Hepatocyte (in vitro differentiated cells): ENCODE results near the gene CCDC197. TPM values are rescaled to one million over a fixed set of nuclear protein-coding genes. Genes with fewer than 3 reads are reported as not detected.

Experiments
- DNase-seq: peaks from one replicate; pipeline ENCODE4 v3.0.0-alpha.2; 2016; ENCODE audit warnings: low spot score
- H2AFZ ChIP-seq: fragments of 200-600 bp; sonication (generic); 2 replicates; pipeline ENCODE4 v1.6.0; 2016; ENCODE audit warnings: antibody characterized with exemption, mild to moderate bottlenecking
- H3K27ac ChIP-seq: fragments of 200-600 bp; sonication (generic); 2 replicates; pipeline ENCODE4 v1.5.1; 2016; ENCODE audit warnings: mild to moderate bottlenecking
- H3K27me3 ChIP-seq: fragments of 200-600 bp; sonication (generic); 2 replicates; pipeline ENCODE4 v1.6.1; 2016
- H3K36me3 ChIP-seq: fragments of 200-600 bp; sonication (generic); replicated peaks from 2 replicates; pipeline ENCODE4 v1.5.1; 2016; ENCODE audit warnings: low read depth; ENCODE audit not compliant: insufficient read depth
- H3K4me1 ChIP-seq: fragments of 200-600 bp; sonication (generic); 2 replicates; pipeline ENCODE4 v1.5.1; 2016; ENCODE audit warnings: mild to moderate bottlenecking, moderate library complexity; ENCODE audit not compliant: insufficient read depth
- H3K4me2 ChIP-seq: fragments of 200-600 bp; sonication (generic); 2 replicates; pipeline ENCODE4 v1.6.0; 2016
- H3K4me3 ChIP-seq: fragments of 200-600 bp; sonication (generic); 2 replicates; pipeline ENCODE4 v1.5.1; 2016; ENCODE audit warnings: mild to moderate bottlenecking
- H3K79me2 ChIP-seq: fragments of 200-600 bp; sonication (generic); 2 replicates; pipeline ENCODE4 v1.6.0; 2017; ENCODE audit warnings: mild to moderate bottlenecking
- H3K9me2 ChIP-seq: fragments of 200-600 bp; sonication (generic); replicated peaks from 2 replicates; pipeline ENCODE4 v1.6.0; 2017; ENCODE audit warnings: mild to moderate bottlenecking; ENCODE audit not compliant: insufficient read depth
- H3K9me3 ChIP-seq: fragments of 200-600 bp; sonication (generic); 2 replicates; pipeline ENCODE4 v1.5.1; 2016; ENCODE audit warnings: low read depth, mild to moderate bottlenecking
- H4K20me1 ChIP-seq: fragments of 200-600 bp; sonication (generic); 2 replicates; pipeline ENCODE4 v1.6.0; 2016; ENCODE audit warnings: mild to moderate bottlenecking; ENCODE audit not compliant: insufficient read depth, poor library complexity, severe bottlenecking
- EZH2 ChIP-seq: fragments of 200-600 bp; sonication (generic); IDR thresholded peaks from 2 replicates; pipeline ENCODE4 v1.6.1; 2016; ENCODE audit warnings: antibody characterized with exemption, mild to moderate bottlenecking, borderline replicate concordance
- EZH2phosphoT487 ChIP-seq: fragments of 200-600 bp; sonication (generic); IDR thresholded peaks from one replicate; pipeline ENCODE4 v1.6.1; 2018; ENCODE audit warnings: antibody characterized with exemption, mild to moderate bottlenecking, low read depth, moderate library complexity; ENCODE audit not compliant: unreplicated experiment, severe bottlenecking
- WGBS: methylation state at CpG from one replicate; pipeline ENCODE4 v1.1.6; 2016; ENCODE audit warnings: low lambda C conversion rate; ENCODE audit errors: missing lambda C conversion rate; 5-methylcytosine and 5-hydroxymethylcytosine counted together
- polyA plus RNA-seq: library from polyadenylated mRNA; unstranded; fragments of >200 nt; fragmentation: Nextera tagmentation; extraction: Ambion mirVana; gene quantifications from 2 replicates; pipeline ENCODE4 v1.2.1, GENCODE V29; 2016
- total RNA-seq: library from RNA; depleted of rRNA; stranded (reverse); fragments of >200 nt; gene quantifications from 2 replicates; pipeline ENCODE4 v1.2.3, GENCODE V29; 2014
- TF ChIP-seq, protein P1 (sequence below): fragments of 200-600 bp; sonication (generic); IDR thresholded peaks from 2 replicates; pipeline ENCODE4 v1.5.1; 2016; ENCODE audit warnings: antibody characterized with exemption, mild to moderate bottlenecking; ENCODE audit not compliant: poor library complexity

The CCDC197 gene
- total and polyA plus RNA-seq, 2 experiments from 2014 or later = not detected

DNA sequence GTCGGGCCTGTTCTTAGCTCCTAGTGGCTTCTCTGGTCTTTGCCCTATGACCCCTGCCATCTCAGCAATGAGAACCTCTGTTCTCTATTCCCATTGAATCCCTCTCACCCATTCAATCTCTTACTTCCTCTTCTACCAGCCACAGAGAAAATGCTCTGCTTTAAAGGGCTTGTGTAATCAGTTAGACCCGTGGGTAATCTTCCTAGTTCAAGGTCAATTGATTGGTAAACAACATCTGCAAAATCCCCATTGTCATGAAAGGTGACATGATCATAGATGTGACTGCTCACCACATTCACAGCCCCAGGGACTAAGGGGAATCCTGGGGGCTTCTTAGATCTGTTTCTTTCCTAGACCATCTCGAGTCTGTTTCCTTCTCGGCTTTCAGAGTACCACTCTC, 7.2 kb upstream of the CCDC197 start:
- Histone ChIP-seq H3K4me3 (no peak overlapping the region), H3K4me2 (no peak overlapping the region), H3K9me2 (no peaks in the 10 kb centered on the region), H2AFZ (no peak overlapping the region), H3K4me1 (peaks cover 5% of the 10 kb centered on the region), H3K27me3 (no peaks in the 10 kb centered on the region), H3K9me3 (no peaks in the 10 kb centered on the region), H3K79me2 (no peaks in the 10 kb centered on the region), H4K20me1 (no peaks in the 10 kb centered on the region), H3K27ac (no peak overlapping the region), H3K36me3 (no peaks in the 10 kb centered on the region)
- 43% methylated on average over 4 of the region's 4 CpGs for WGBS
- no peak for DNase-seq
- TF ChIP-seq EZH2phosphoT487 (no peak), EZH2 (no peak)
- TF ChIP-seq, protein P1, sequence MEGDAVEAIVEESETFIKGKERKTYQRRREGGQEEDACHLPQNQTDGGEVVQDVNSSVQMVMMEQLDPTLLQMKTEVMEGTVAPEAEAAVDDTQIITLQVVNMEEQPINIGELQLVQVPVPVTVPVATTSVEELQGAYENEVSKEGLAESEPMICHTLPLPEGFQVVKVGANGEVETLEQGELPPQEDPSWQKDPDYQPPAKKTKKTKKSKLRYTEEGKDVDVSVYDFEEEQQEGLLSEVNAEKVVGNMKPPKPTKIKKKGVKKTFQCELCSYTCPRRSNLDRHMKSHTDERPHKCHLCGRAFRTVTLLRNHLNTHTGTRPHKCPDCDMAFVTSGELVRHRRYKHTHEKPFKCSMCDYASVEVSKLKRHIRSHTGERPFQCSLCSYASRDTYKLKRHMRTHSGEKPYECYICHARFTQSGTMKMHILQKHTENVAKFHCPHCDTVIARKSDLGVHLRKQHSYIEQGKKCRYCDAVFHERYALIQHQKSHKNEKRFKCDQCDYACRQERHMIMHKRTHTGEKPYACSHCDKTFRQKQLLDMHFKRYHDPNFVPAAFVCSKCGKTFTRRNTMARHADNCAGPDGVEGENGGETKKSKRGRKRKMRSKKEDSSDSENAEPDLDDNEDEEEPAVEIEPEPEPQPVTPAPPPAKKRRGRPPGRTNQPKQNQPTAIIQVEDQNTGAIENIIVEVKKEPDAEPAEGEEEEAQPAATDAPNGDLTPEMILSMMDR = no peak

DNA sequence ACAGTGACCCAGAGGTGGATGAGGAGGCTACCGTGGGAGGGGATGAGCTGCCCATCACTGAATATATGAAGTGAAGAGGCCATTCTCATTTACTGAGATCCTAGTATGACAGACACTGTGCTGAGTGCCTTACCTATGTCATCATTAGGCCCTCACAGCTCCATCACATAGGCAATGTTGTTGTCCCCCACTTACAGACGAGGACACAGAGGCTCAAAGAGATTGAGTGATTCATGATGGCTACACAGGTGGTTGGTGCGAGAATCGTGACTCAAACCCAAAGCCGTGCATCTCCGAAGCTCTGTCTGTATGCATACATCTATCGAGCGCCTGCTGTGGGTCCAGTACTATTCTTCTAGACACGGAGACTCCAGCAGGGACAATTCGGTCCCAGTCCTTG, 5.9 kb upstream of the CCDC197 start:
- Histone ChIP-seq H3K9me3 (no peaks in the 10 kb centered on the region), H3K9me2 (no peaks in the 10 kb centered on the region), H3K4me2 (no peak overlapping the region), H3K79me2 (no peaks in the 10 kb centered on the region), H3K36me3 (no peaks in the 10 kb centered on the region), H3K4me1 (no peaks in the 10 kb centered on the region), H3K27ac (no peak overlapping the region), H3K4me3 (no peak overlapping the region), H4K20me1 (no peaks in the 10 kb centered on the region), H3K27me3 (no peaks in the 10 kb centered on the region), H2AFZ (no peak overlapping the region)
- DNase-seq = no peak
- TF ChIP-seq EZH2phosphoT487 = no peak
- TF ChIP-seq EZH2 = no peak
- TF ChIP-seq, protein P1 = no peak
- WGBS = 92% methylated on average over 10 of the region's 10 CpGs

GRCh38 chr14:93991649-93992048, 5.5 kb upstream of the CCDC197 start:
- TF ChIP-seq EZH2phosphoT487 (no peak), EZH2 (no peak)
- TF ChIP-seq, protein P1 = no peak
- Histone ChIP-seq H3K9me3 (no peaks in the 10 kb centered on the region), H3K4me3 (no peak overlapping the region), H3K4me2 (no peak overlapping the region), H3K27ac (no peak overlapping the region), H3K27me3 (no peaks in the 10 kb centered on the region), H4K20me1 (no peaks in the 10 kb centered on the region), H3K36me3 (no peaks in the 10 kb centered on the region), H3K4me1 (no peaks in the 10 kb centered on the region), H3K9me2 (no peaks in the 10 kb centered on the region), H2AFZ (no peak overlapping the region), H3K79me2 (no peaks in the 10 kb centered on the region)
- 99% methylated on average over 4 of the region's 4 CpGs for WGBS
- DNase-seq = no peak

DNA sequence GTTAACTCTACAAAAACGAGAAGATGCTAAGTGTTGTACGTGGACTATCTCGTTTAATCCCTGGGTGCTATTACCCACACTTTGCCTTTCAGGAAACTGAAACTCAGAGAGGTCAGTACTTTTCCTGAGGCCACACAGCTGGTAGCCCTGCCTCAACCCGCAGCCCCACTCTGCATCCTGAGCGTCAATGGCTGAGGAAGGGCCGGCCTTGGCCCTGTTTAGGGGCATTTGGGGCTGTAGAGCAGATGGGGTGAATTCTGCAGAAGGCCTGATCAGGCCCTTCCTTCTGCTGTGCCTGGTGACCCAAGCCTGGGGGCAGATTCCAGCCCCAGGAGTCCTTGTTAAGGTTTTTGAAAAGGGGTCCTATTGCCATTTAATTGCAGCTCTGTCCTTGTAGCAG, 3.7 kb upstream of the CCDC197 start:
- no peak overlapping the region for H2AFZ ChIP-seq
- H3K4me1 ChIP-seq = peaks cover 5% of the 10 kb centered on the region
- no peak for DNase-seq
- no peaks in the 10 kb centered on the region for H3K36me3 ChIP-seq
- TF ChIP-seq, protein P1 = no peak
- no peak for TF ChIP-seq EZH2
- no peak for TF ChIP-seq EZH2phosphoT487
- H4K20me1 ChIP-seq = no peaks in the 10 kb centered on the region
- no peaks in the 10 kb centered on the region for H3K9me2 ChIP-seq
- H3K79me2 ChIP-seq = no peaks in the 10 kb centered on the region
- H3K27me3 ChIP-seq = no peaks in the 10 kb centered on the region
- no peak overlapping the region for H3K4me3 ChIP-seq
- H3K9me3 ChIP-seq = no peaks in the 10 kb centered on the region
- no peak overlapping the region for H3K27ac ChIP-seq
- H3K4me2 ChIP-seq = no peak overlapping the region
- 87% methylated on average over 6 of the region's 6 CpGs for WGBS
